HG02759 (cell line): ENCODE data around the gene DUSP22.

Experiments used
- ATAC-seq: cut with Tn5 transposase; IDR thresholded peaks from one replicate; pipeline ENCODE4 v1.9.1; 2021; ENCODE audit warnings: mild to moderate bottlenecking, moderate library complexity; ENCODE audit not compliant: unreplicated experiment

The DUSP22 gene

DNA sequence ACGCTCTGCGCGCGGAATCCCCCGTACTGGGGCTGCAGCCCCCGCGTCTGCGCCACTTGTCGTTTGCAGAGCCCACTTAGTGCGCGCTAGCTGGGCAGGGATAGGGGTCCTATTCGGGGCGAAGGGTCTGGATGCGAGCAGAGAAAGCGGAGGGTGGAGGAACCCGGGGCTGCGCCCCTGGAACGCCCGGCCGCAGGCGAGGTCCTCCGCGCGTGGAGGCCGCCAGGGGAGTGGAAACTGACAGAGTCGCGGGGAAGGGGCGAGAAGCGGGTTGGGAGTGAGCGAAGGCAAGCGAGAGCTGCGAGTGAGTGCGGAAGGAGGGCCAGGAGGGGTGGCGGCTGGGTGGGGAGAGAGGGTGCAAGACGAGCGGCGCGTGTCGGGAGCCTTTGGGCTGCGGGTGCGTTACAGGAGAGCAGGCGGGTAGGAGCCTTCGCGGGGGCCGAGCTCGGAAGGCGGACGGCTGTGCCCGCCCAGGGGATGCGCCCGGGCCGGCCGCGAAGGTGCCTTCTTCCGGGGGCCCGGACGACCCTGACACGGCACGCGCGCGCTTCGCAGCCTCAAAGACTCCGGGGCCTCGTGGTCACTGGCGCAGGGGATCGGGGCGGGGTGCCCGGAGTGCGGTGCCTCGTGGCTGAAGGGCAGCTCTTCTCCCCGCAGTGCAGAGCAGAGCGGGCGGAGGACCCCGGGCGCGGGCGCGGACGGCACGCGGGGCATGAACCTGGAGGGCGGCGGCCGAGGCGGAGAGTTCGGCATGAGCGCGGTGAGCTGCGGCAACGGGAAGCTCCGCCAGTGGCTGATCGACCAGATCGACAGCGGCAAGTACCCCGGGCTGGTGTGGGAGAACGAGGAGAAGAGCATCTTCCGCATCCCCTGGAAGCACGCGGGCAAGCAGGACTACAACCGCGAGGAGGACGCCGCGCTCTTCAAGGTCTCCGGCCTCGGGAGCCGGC, 100.4 kb downstream of the DUSP22 start:
- no peak for ATAC-seq

DNA sequence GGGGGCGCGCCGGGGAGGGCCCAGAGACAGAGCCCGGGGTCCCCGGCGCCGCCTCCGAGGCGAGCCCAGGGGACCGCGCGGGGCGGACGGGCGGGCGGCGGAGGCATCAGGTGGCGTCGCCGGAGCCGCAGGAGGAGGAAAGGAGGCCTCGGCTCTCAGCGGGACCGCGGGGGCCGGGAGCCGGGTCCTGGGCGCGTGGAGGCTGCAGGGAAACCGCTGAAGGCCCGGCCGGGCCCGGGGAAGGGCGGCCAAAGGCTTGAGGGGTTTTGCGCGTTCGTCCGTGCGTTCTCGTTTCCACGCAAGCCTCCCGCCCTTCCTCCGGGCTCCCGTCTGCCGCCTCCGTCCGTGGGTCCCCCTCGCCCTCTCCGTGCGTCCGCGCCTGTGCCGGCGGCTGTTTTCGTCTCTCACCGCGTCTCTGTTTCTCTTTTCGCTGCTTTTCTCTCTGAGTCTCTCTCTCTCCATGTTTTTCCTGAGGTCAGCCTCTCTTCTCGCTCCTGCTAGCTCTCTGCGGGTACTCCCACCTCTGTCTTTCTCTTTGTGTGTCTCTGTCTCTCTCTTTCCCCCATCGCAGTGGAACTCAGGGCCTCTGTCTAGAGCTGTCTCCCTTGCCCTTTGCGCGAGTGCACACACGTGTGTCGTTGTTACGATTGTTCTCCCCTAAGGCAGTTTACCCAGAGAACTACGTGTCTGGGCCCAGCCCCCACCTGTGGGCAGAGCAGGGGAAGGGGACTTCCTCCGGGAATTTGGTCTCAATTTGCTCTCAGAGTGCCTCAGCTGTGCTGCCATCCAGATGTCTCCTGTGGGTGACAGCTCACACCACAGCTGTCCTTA, 101.3 kb downstream of the DUSP22 start:
- ATAC-seq = no peak

DNA sequence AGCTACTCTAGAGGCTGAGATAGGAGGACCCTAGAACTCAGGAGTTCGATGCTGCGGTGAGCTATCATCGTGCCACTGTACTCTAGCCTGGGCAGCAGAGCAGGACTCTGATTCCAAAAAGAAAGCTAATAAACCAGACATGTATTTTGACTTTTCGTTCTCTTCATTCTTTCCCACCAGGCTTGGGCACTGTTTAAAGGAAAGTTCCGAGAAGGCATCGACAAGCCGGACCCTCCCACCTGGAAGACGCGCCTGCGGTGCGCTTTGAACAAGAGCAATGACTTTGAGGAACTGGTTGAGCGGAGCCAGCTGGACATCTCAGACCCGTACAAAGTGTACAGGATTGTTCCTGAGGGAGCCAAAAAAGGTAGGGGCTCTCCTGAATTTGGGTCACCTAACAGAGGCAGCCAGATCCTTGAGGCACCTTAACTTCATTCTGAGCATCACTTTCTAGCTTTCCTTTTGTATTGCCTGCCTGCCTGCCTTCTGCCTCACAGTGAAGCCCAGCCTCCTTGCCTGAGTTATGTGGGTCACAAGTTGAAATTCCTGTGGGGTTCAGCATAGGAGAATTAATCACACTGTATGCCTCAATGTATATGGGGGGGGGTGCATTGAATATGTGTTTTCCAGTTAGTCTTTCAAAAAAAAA, 102.5 kb downstream of the DUSP22 start:
- ATAC-seq = no peak

DNA sequence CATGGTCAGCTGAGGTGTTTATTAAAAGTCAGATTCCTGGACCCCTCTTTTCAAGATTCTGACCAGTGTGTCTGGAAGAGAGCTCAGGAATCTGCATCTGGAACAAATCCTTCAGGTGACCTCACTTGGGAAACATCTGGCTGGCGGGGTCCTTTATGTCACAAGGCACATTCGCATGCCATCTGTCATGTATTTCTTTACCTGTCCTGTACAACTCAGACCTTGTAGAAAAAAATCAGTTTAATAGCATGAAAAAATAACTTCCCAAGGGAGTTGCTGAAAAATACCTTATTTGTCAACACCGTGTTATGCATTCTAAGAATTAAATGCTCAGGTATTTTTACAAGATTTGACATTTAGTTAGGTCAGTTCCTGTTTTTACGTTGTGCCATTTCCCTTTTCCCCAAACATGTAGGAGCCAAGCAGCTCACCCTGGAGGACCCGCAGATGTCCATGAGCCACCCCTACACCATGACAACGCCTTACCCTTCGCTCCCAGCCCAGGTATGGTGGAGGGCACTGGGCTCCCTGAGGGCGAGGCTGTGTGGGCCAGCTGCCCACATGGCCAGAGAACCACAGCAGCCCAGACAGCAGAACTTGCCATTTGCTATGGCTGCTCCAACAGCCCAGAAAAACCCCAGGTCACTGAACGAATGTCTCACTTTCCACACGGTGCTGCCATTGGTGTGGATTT, 103.3 kb downstream of the DUSP22 start:
- ATAC-seq = no peak

DNA sequence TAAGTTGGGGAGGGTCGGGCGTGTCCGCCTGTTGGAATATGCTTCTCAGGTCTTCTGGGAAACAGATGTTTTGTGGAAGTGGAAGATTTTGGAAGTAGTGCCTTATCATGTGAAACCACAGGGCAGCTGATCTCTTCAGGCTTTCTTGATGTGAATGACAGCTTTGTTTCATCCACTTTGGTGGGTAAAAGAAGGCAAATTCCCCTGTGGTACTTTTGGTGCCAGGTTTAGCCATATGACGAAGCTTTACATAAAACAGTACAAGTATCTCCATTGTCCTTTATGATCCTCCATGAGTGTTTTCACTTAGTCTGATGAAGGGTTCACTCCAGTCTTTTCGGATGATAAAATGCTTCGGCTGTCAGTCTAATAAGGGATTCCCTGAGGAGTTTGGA, 103.8 kb downstream of the DUSP22 start:
- ATAC-seq = no peak

DNA sequence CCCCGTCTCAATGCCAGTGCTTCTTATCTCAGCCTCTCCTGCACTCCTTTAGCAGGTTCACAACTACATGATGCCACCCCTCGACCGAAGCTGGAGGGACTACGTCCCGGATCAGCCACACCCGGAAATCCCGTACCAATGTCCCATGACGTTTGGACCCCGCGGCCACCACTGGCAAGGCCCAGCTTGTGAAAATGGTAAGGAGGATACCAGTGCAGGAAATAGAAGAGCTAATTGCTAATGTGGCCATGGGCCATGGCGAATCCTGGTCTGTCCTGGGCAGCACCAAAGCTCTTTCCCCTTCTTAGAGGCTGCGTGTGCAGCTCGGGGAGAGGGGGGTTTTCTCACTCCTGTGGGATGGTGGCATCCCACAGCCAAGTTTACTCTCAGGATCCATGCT, 104.8 kb downstream of the DUSP22 start:
- ATAC-seq = no peak

DNA sequence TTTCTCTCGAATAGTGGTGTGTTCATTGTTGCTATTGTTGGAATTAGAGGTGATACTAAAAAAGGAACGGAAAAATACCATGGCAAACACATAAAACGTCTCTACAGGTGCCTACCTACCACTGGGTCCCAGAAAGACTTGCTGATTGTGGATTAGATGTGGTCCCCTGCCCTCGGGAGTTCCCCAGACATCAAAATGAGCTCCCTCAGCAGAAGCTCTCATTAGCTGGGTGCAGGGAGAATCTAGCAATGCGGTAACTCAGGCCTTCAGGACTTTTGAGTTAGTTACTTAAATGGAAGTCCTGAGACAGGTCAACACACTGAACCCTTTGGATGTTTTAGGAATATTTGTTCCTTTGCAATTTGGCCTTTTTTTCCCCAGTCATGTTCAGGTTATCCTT, 105.3 kb downstream of the DUSP22 start:
- ATAC-seq = no peak

DNA sequence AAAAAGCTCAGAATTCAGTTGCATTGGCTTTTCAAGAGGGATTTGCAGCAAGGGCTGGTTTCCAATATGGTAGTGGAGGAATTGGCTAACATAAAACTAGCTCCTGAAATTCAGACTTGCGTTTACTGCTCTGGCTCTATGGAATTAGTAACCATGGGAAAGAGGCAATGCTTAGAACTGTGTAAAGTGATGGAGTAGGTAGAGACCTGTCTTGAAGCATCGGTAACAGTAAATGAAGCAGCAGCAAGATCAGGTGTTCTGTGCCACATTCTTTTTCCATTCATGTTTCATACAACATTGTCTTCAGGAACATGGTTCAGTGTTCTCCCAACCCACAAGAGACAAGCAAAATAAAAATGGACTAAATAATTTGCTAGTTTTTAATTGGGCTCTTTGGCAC, 105.8 kb downstream of the DUSP22 start:
- ATAC-seq = no peak

DNA sequence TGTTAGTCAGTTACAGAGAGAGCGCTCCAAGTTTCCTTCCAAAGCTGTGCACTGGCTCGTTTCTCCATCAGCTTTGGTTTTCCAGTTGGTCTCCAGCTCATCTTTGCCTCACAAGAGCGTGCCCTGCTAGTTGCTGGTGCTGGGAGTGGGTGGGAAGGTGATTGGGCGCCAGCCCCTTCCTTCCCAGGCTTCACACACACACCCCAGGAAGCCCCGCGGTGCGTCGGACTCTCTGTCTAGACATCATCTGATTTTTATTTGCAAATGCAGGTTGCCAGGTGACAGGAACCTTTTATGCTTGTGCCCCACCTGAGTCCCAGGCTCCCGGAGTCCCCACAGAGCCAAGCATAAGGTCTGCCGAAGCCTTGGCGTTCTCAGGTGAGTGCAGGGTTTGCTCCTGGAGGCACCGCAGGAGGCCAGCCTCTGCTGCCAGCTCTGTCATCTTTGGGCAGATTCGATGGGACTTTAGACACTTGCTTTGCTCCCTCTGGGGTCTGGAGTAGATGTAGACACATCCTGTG, 106.3 kb downstream of the DUSP22 start:
- ATAC-seq = no peak

DNA sequence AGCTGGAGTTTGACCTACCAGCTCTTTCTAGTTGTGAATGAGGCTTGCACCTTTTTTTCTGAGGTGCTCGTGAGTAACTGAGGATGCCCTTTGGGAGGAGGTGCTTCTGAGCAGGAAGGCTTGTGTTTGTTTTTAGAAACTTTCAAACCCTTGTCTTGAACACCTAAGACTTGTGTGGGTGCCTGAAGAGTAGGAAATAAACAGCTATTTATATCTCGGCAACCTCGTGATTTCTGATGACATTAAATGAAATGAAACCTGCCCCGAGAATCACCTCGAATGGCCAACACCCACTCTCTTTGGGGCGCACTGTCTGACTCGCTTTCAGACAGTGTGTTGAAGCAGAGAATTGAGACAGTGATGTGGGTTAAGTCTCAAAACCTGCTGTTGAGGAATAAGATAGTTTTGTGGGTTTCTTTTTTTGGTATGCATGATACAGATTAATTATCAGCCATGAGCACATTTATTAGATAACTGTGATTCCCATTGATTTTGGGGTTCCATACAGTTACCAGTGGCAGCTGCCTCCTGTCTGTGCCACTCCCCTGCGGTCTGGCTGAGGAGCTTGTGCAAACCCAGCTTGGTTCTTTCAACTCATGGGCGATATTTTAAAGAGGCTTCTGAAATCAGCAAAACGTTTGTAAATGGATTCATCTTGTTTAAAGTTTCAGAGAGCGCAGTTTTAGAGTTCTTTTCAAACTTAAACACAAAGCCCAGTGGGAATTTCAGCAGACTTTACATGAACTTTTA, 107.7 kb downstream of the DUSP22 start:
- peak; percentile 43 for ATAC-seq

DNA sequence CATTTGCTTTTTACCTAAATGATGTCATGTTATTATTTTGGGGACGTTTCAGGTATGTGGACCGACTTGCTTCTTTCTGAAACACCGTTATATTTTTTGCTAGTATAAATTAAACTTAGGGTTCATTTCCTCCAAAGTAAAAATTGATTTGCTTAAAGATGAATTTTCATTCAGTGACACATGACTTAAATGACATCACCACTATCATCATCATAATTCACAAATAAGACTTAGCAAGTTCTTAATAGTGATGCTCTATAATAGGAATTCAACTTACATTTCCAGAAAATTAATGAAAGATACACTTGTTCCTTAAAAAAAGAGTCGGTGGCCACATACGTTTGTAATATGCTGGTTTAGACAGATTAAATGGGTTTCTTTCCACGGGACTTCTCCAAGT, 108.5 kb downstream of the DUSP22 start:
- ATAC-seq = no peak
